Measurements from ENCODE around the gene PCOLCE2. TPM values are rescaled to one million over a fixed set of nuclear protein-coding genes. Genes with fewer than 3 reads are reported as not detected.
"Not testable (repeated sequence)": the region's sequence is repeated elsewhere in the genome, so short reads cannot be mapped to it uniquely, and the experiment has no call there.

The PCOLCE2 gene
- total RNA-seq, 1 experiment from 2014 or later, result not detected

DNA sequence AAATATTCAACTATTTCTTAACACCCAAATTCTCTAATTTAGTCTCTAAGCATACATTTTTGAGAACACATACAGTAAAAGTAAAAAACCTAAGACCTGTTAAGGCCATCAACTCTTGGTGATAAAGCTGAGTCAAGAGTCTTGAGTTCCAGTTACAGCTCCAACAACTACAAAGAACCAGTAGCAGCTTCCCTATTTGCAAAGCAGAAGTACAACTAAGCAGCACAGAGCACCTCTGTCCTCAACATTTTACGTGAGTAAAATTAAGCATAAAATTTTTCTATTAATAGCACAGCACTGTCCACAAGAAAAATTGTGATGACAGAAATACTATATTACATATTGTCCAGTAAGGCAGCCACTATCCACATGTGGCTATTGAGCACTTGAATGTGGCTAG is 4.4 kb downstream of the PCOLCE2 start:
- no peak for DNase-seq
- no peak overlapping the region for H3K4me3 ChIP-seq (ENCODE audit: low read length)
- no peak overlapping the region for H3K27ac ChIP-seq (ENCODE audit: low read length)
- H3K9me3 ChIP-seq (ENCODE audit: low read length), result no peaks in the 10 kb centered on the region
- H3K36me3 ChIP-seq (ENCODE audit: insufficient read depth, low read length), result no peaks in the 10 kb centered on the region
- no peaks in the 10 kb centered on the region for H3K79me2 ChIP-seq (ENCODE audit: low read length)
- H2AFZ ChIP-seq (ENCODE audit: low read length), result no peak overlapping the region
- no peak overlapping the region for H3K4me2 ChIP-seq (ENCODE audit: low read depth, low read length, poor library complexity, severe bottlenecking)
- no peaks in the 10 kb centered on the region for H3K27me3 ChIP-seq (ENCODE audit: low read length)
- H3K9me2 ChIP-seq (replicated peaks; ENCODE audit: insufficient read depth, low read length), result no peaks in the 10 kb centered on the region
- no peak overlapping the region for H3K9ac ChIP-seq (ENCODE audit: low read length)
- no peaks in the 10 kb centered on the region for H4K20me1 ChIP-seq (ENCODE audit: insufficient read depth, low read depth, low read length)
- H3K4me1 ChIP-seq (ENCODE audit: low read length), result no peaks in the 10 kb centered on the region

DNA sequence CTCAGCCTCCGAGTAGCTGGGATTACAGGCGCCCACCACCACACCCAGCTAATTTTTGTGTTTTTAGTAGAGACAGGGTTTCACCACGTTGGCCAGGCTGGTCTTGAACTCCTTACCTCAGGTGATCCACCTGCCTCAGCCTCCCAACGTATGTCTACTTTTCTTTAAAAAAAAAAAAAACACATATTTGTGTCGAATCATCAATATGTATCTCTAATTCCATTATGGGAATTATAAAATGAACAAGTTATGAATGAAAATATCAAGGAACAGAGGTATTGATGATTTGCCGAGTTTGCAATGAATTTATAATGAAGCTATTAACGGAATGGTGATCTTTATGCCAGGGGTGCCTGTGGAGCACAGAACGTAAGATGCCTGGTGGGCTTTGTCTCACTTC is 5.3 kb downstream of the PCOLCE2 start:
- H3K36me3 ChIP-seq (ENCODE audit: insufficient read depth, low read length); H2AFZ ChIP-seq (ENCODE audit: low read length); H3K79me2 ChIP-seq (ENCODE audit: low read length); H3K4me3 ChIP-seq (ENCODE audit: low read length); DNase-seq; H3K27me3 ChIP-seq (ENCODE audit: low read length); H4K20me1 ChIP-seq (ENCODE audit: insufficient read depth, low read depth, low read length); H3K27ac ChIP-seq (ENCODE audit: low read length); H3K4me2 ChIP-seq (ENCODE audit: low read depth, low read length, poor library complexity, severe bottlenecking); H3K9me3 ChIP-seq (ENCODE audit: low read length); H3K4me1 ChIP-seq (ENCODE audit: low read length); H3K9ac ChIP-seq (ENCODE audit: low read length); H3K9me2 ChIP-seq (replicated peaks; ENCODE audit: insufficient read depth, low read length): not testable (repeated sequence)

DNA sequence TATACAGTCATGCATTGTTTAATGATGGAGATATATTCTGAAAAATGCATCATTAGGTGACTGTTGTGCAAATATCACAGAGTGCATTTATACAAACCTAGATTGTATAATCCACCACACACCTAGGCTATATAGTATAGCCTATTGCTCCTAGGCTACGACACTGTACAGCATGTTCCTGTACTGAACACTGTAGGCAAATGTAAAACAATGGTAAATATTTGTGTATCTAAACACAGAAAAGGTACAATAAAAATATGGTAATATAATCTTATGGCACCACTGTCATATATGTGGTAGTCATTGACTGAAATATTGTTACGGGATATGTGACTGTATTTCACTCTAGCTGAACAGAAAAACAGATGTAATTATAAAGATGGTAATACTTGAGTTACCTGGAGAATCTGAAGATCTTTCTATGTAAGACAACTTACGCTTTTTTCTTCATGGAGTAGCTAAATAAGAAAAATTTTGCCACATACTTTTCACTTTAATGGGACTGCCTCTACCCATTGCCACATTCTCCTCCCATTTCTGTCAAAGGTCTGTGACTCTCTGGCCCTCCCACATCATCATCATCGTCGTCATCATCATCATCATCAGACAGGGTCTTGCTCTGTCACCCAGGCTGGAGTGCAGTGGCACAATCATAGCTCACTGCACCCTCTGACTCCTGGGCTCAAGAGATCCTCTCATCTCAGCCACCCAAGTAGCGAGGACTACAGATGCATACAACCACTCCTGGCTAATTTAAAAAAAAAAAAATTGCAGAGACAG is 7.2 kb downstream of the PCOLCE2 start:
- no peaks in the 10 kb centered on the region for H4K20me1 ChIP-seq (ENCODE audit: insufficient read depth, low read depth, low read length)
- H3K4me1 ChIP-seq (ENCODE audit: low read length), result no peaks in the 10 kb centered on the region
- H3K4me3 ChIP-seq (ENCODE audit: low read length), result no peak overlapping the region
- H3K4me2 ChIP-seq (ENCODE audit: low read depth, low read length, poor library complexity, severe bottlenecking), result no peak overlapping the region
- H3K9me2 ChIP-seq (replicated peaks; ENCODE audit: insufficient read depth, low read length), result no peaks in the 10 kb centered on the region
- H3K79me2 ChIP-seq (ENCODE audit: low read length), result no peaks in the 10 kb centered on the region
- H3K36me3 ChIP-seq (ENCODE audit: insufficient read depth, low read length), result no peaks in the 10 kb centered on the region
- H3K27ac ChIP-seq (ENCODE audit: low read length), result no peak overlapping the region
- H2AFZ ChIP-seq (ENCODE audit: low read length), result no peak overlapping the region
- no peak overlapping the region for H3K9ac ChIP-seq (ENCODE audit: low read length)
- H3K9me3 ChIP-seq (ENCODE audit: low read length), result no peaks in the 10 kb centered on the region
- no peaks in the 10 kb centered on the region for H3K27me3 ChIP-seq (ENCODE audit: low read length)
- no peak for DNase-seq

DNA sequence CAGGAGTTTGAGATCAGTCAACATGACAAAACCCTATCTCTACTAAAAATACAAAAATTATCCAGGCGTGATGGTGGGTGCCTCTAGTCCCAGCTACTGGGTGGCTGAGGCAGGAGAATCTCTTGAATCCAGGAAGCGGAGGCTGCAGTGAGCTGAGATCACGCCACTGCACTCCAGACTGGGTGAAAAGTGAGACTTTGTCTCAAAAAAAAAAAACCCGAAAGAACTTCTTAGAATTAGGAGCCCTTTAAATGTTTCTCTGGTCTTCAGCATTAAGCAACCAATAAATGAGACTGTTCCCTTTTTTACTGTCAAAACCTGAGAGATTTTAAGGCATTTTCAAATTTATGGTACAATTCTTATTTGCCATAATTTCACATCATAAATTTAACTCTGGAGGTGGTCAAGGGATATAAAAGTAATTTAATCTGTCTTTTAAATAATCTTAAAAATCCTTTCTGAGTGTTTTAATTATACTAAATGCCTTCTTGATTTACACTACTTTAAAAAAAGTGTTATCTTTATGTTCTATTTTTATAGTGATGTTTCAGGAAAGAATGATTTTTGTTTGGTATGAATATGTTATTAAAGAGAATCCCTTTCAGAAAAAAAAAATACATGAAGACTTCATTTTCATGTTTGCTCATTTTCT is 10.1 kb downstream of the PCOLCE2 start:
- no peak overlapping the region for H3K4me3 ChIP-seq (ENCODE audit: low read length)
- H3K27ac ChIP-seq (ENCODE audit: low read length), result no peak overlapping the region
- H3K27me3 ChIP-seq (ENCODE audit: low read length), result no peaks in the 10 kb centered on the region
- no peak for DNase-seq
- no peaks in the 10 kb centered on the region for H3K9me3 ChIP-seq (ENCODE audit: low read length)
- H3K4me1 ChIP-seq (ENCODE audit: low read length), result no peaks in the 10 kb centered on the region
- H3K79me2 ChIP-seq (ENCODE audit: low read length), result no peaks in the 10 kb centered on the region
- no peaks in the 10 kb centered on the region for H3K9me2 ChIP-seq (replicated peaks; ENCODE audit: insufficient read depth, low read length)
- no peaks in the 10 kb centered on the region for H3K36me3 ChIP-seq (ENCODE audit: insufficient read depth, low read length)
- no peaks in the 10 kb centered on the region for H4K20me1 ChIP-seq (ENCODE audit: insufficient read depth, low read depth, low read length)
- H2AFZ ChIP-seq (ENCODE audit: low read length), result no peak overlapping the region
- H3K4me2 ChIP-seq (ENCODE audit: low read depth, low read length, poor library complexity, severe bottlenecking), result no peak overlapping the region
- no peak overlapping the region for H3K9ac ChIP-seq (ENCODE audit: low read length)

DNA sequence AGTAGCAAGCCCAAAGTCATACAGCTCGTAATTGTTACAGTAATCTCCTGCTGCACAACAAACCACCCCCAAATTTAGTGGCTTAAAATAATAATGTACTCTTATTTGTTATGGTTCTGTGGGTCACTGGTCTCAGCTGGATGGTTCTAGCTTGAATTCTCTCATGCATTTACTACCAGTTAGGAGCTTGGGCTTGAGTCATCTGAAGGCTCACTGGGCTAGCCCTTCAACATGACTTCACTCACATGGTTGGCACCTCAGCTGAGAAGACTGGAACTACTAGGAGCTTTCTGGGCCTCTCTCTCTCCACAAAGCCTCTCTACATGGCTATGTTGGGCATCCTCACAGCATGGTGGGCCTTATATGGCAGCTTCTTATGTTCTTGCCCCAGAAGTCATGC is 12.5 kb downstream of the PCOLCE2 start:
- H3K79me2 ChIP-seq (ENCODE audit: low read length), result no peaks in the 10 kb centered on the region

DNA sequence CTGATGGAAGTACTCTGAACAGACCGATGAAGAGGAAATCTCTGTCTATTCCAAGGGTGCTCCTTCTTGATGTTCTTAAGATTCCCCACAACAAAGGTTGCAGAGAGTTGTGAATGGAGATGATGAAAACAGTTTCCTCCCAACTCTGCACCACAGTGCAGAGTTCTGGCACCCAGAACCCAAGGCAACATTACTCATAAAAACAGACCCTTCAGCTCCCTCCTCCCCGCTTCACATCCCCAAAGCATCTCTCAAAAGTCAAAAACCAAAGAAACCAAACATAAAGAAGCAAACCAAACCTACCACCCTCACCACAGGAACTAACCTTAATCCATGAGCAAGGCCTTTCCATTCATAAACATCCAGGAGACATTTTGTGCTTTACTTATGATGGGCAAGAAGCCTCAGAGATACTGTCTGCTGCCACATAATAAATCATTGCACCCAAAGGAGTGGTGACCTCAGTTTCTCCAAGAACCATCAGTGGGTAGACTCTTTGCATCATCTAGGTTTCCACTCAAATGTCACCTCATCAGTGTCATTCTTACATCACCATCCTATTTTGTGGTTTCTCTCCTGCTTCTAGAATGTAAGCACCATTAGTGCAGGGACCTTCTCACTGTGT is 13.2 kb downstream of the PCOLCE2 start:
- DNase-seq, result no peak
- no peaks in the 10 kb centered on the region for H3K9me2 ChIP-seq (replicated peaks; ENCODE audit: insufficient read depth, low read length)

More for the DNA sequence above, 12.5 kb downstream of the PCOLCE2 start:
- Histone ChIP-seq H3K4me3 (ENCODE audit: low read length) (no peak overlapping the region), H2AFZ (ENCODE audit: low read length) (no peak overlapping the region), H4K20me1 (ENCODE audit: insufficient read depth, low read depth, low read length) (no peaks in the 10 kb centered on the region), H3K27ac (ENCODE audit: low read length) (no peak overlapping the region), H3K4me2 (ENCODE audit: low read depth, low read length, poor library complexity, severe bottlenecking) (no peak overlapping the region), H3K9me2 (replicated peaks; ENCODE audit: insufficient read depth, low read length) (no peaks in the 10 kb centered on the region), H3K36me3 (ENCODE audit: insufficient read depth, low read length) (no peaks in the 10 kb centered on the region), H3K27me3 (ENCODE audit: low read length) (no peaks in the 10 kb centered on the region), H3K9me3 (ENCODE audit: low read length) (no peaks in the 10 kb centered on the region), H3K4me1 (ENCODE audit: low read length) (no peaks in the 10 kb centered on the region), H3K9ac (ENCODE audit: low read length) (no peak overlapping the region)
- no peak for DNase-seq

DNA sequence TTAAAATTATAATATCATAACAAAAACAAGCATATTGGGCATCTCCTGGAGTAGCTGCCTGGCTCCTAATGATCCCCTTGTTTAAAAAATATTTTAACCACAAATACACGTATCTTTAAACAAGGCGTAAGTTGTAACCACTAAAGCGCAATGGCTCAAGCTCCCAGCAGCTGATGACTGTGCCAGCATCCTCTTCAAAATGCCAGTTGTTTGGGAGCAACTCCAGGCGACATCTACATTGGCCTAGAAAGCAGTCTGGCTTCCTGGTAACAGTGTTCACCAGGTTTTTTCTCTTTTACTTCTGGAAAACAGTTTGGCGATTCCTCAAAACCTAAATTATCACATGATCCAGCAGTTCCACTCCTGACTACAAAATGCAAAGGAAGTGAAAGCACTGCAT is 13.8 kb downstream of the PCOLCE2 start:
- H4K20me1 ChIP-seq (ENCODE audit: insufficient read depth, low read depth, low read length), result no peaks in the 10 kb centered on the region
- H3K4me2 ChIP-seq (ENCODE audit: low read depth, low read length, poor library complexity, severe bottlenecking), result no peak overlapping the region
- H2AFZ ChIP-seq (ENCODE audit: low read length), result no peak overlapping the region
- no peaks in the 10 kb centered on the region for H3K27me3 ChIP-seq (ENCODE audit: low read length)
- H3K79me2 ChIP-seq (ENCODE audit: low read length), result no peaks in the 10 kb centered on the region
- H3K9me2 ChIP-seq (replicated peaks; ENCODE audit: insufficient read depth, low read length), result no peaks in the 10 kb centered on the region
- no peak overlapping the region for H3K9ac ChIP-seq (ENCODE audit: low read length)
- H3K36me3 ChIP-seq (ENCODE audit: insufficient read depth, low read length), result no peaks in the 10 kb centered on the region
- DNase-seq, result no peak
- no peaks in the 10 kb centered on the region for H3K4me1 ChIP-seq (ENCODE audit: low read length)
- H3K9me3 ChIP-seq (ENCODE audit: low read length), result no peaks in the 10 kb centered on the region
- H3K4me3 ChIP-seq (ENCODE audit: low read length), result no peak overlapping the region
- H3K27ac ChIP-seq (ENCODE audit: low read length), result no peak overlapping the region

More for the DNA sequence above, 13.2 kb downstream of the PCOLCE2 start:
- H3K27me3 ChIP-seq (ENCODE audit: low read length), result no peaks in the 10 kb centered on the region
- no peaks in the 10 kb centered on the region for H4K20me1 ChIP-seq (ENCODE audit: insufficient read depth, low read depth, low read length)
- no peak overlapping the region for H3K27ac ChIP-seq (ENCODE audit: low read length)
- H3K4me3 ChIP-seq (ENCODE audit: low read length), result no peak overlapping the region
- no peak overlapping the region for H2AFZ ChIP-seq (ENCODE audit: low read length)
- H3K79me2 ChIP-seq (ENCODE audit: low read length), result no peaks in the 10 kb centered on the region
- H3K9ac ChIP-seq (ENCODE audit: low read length), result no peak overlapping the region
- H3K9me3 ChIP-seq (ENCODE audit: low read length), result no peaks in the 10 kb centered on the region
- H3K4me1 ChIP-seq (ENCODE audit: low read length), result no peaks in the 10 kb centered on the region
- H3K4me2 ChIP-seq (ENCODE audit: low read depth, low read length, poor library complexity, severe bottlenecking), result no peak overlapping the region
- no peaks in the 10 kb centered on the region for H3K36me3 ChIP-seq (ENCODE audit: insufficient read depth, low read length)

DNA sequence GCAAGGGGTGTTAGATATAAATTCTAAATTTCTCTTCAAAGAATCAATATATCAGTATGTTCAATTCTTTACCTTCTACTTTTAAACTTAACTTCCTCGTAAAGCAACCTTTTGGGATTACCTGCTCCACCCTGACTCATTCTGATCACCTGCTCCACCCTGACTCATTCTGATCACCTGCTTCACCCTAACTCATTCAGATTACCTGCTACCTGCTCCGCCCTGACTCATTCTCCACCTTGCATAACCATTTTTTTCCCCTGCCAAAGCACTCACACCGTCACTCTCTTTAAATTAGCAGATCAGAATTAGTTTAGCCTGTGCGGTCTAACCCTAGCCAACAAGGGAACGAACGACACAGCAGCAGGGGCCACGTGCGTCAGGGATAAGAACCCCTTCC is 20.5 kb downstream of the PCOLCE2 start:
- not testable (repeated sequence) for H3K9ac ChIP-seq (ENCODE audit: low read length); H3K9me2 ChIP-seq (replicated peaks; ENCODE audit: insufficient read depth, low read length); H4K20me1 ChIP-seq (ENCODE audit: insufficient read depth, low read depth, low read length)

More for the DNA sequence above, 20.5 kb downstream of the PCOLCE2 start:
- H3K9me3 ChIP-seq (ENCODE audit: low read length); H3K79me2 ChIP-seq (ENCODE audit: low read length); DNase-seq; H3K36me3 ChIP-seq (ENCODE audit: insufficient read depth, low read length); H3K4me2 ChIP-seq (ENCODE audit: low read depth, low read length, poor library complexity, severe bottlenecking); H3K4me3 ChIP-seq (ENCODE audit: low read length); H3K27ac ChIP-seq (ENCODE audit: low read length); H2AFZ ChIP-seq (ENCODE audit: low read length); H3K4me1 ChIP-seq (ENCODE audit: low read length); H3K27me3 ChIP-seq (ENCODE audit: low read length): not testable (repeated sequence)
